ENCODE results near the gene FBN1. TPM values are rescaled to one million over a fixed set of nuclear protein-coding genes. Genes with fewer than 3 reads are reported as not detected.
A peak's percentile ranks its signal among the peaks of the same experiment; 100 is the strongest.

Gene FBN1
- total and polyA plus RNA-seq, 8 donors = 4.7 to 384 (median 42.6) TPM

GRCh38 chr15:48643776-48644466 lies 1.6 kb downstream of the FBN1 start:
- peak in 1 of 2 donors; percentile 28 for DNase-seq
- Histone ChIP-seq H3K4me1 (peaks cover 6 to 59% (median 42%) of the 10 kb centered on the region in 4 donors), H3K36me3 (no peaks in the 10 kb centered on the region), H3K27me3 (peaks cover 0 to 31% (median 25%) of the 10 kb centered on the region in 3 donors), H3K4me3 (peak overlapping the region; percentile 62 to 82 (median 70)), H3K27ac (peak overlapping the region in 4 of 5 donors; percentile 82 to 88 (median 84)), H3K9me3 (no peaks in the 10 kb centered on the region)
- 30 to 40% (median 33%) methylated on average over 12 of the region's 12 CpGs for WGBS, 5 donors
- no peak for TF ChIP-seq CTCF (IDR thresholded peaks at IDR 0.05)
- TF ChIP-seq POLR2A (IDR thresholded peaks at IDR 0.05) = no peak
- no peak for TF ChIP-seq POLR2AphosphoS5 (IDR thresholded peaks at IDR 0.05)
- no peak for TF ChIP-seq EP300 (IDR thresholded peaks at IDR 0.05)
- intact Hi-C loops (cut with DNase I; ENCODE audit: low total_unique reads) = no loop called here

- no peaks in the 10 kb centered on the region for H3K9me3 ChIP-seq
- peak overlapping the region; percentile 62 to 82 (median 70) for H3K4me3 ChIP-seq
- no peak for TF ChIP-seq EP300 (IDR thresholded peaks at IDR 0.05)
- TF ChIP-seq CTCF (IDR thresholded peaks at IDR 0.05) = no peak
- no peak for TF ChIP-seq POLR2A (IDR thresholded peaks at IDR 0.05)
- H3K36me3 ChIP-seq = no peaks in the 10 kb centered on the region
- peaks cover 6 to 59% (median 42%) of the 10 kb centered on the region in 4 donors for H3K4me1 ChIP-seq
- 11 to 18% (median 15%) methylated on average over 3 of the region's 3 CpGs for WGBS, 5 donors
- no peak for DNase-seq
- intact Hi-C loops (cut with DNase I; ENCODE audit: low total_unique reads) = no loop called here
- H3K27ac ChIP-seq = peak overlapping the region in 4 of 5 donors; percentile 82 to 88 (median 84)
- H3K27me3 ChIP-seq = peaks cover 0 to 31% (median 25%) of the 10 kb centered on the region in 3 donors
These were observed 2.3 kb downstream of the FBN1 start for GRCh38 chr15:48643206-48643605.

GRCh38 chr15:48642795-48643194 lies 2.7 kb downstream of the FBN1 start:
- no peak for DNase-seq
- intact Hi-C loops (cut with DNase I; ENCODE audit: low total_unique reads) = no loop called here

GRCh38 chr15:48641416-48641815 lies 4.1 kb downstream of the FBN1 start:
- intact Hi-C loops (cut with DNase I; ENCODE audit: low total_unique reads) = no loop called here
- TF ChIP-seq CTCF (IDR thresholded peaks at IDR 0.05) (peak in 1 of 7 experiments; percentile 7), POLR2AphosphoS5 (IDR thresholded peaks at IDR 0.05) (no peak), EP300 (IDR thresholded peaks at IDR 0.05) (no peak), POLR2A (IDR thresholded peaks at IDR 0.05) (no peak)
- DNase-seq = peak in 1 of 2 donors; percentile 46
- no peaks in the 10 kb centered on the region for H3K36me3 ChIP-seq
- peak overlapping the region in 2 of 4 donors; percentile 63 to 82 for H3K4me3 ChIP-seq
- H3K9me3 ChIP-seq = no peaks in the 10 kb centered on the region
- H3K4me1 ChIP-seq = peaks cover 6 to 58% (median 40%) of the 10 kb centered on the region in 4 donors
- WGBS, 5 donors = 46 to 60% (median 53%) methylated on average over 3 of the region's 3 CpGs
- peak overlapping the region in 1 of 5 donors; percentile 66 for H3K27ac ChIP-seq
- peaks cover 0 to 28% (median 24%) of the 10 kb centered on the region in 3 donors for H3K27me3 ChIP-seq

More at GRCh38 chr15:48642795-48643194, 2.7 kb downstream of the FBN1 start:
- no peak for TF ChIP-seq POLR2AphosphoS5 (IDR thresholded peaks at IDR 0.05)
- TF ChIP-seq CTCF (IDR thresholded peaks at IDR 0.05) = no peak
- TF ChIP-seq POLR2A (IDR thresholded peaks at IDR 0.05) = no peak
- TF ChIP-seq EP300 (IDR thresholded peaks at IDR 0.05) = no peak
- no peaks in the 10 kb centered on the region for H3K36me3 ChIP-seq
- WGBS, 5 donors = 17 to 30% (median 19%) methylated on average over 1 of the region's 1 CpG
- H3K27ac ChIP-seq = peak overlapping the region in 3 of 5 donors; percentile 84 to 88 (median 84)
- peaks cover 6 to 59% (median 42%) of the 10 kb centered on the region in 4 donors for H3K4me1 ChIP-seq
- peak overlapping the region; percentile 62 to 82 (median 70) for H3K4me3 ChIP-seq
- H3K9me3 ChIP-seq = no peaks in the 10 kb centered on the region
- H3K27me3 ChIP-seq = peaks cover 0 to 31% (median 25%) of the 10 kb centered on the region in 3 donors
